GM23338 (cell line): ENCODE measurements around the gene PAQR5. TPM values are rescaled to one million over a fixed set of nuclear protein-coding genes. Genes with fewer than 3 reads are reported as not detected.

Source experiments
- ATAC-seq: fragments of 200-7000 bp; cut with Tn5 transposase; 3 replicates; pipeline ENCODE4 v1.9.1; 2020
- DNase-seq: peaks from one replicate; pipeline ENCODE4 v3.0.0-alpha.2; 2015; ENCODE audit warnings: low spot score
- H2AFZ ChIP-seq: fragments of 200-600 bp; sonication (generic); 2 replicates; pipeline ENCODE4 v1.8.0; 2016; ENCODE audit warnings: antibody characterized with exemption, mild to moderate bottlenecking, moderate library complexity
- H3F3A ChIP-seq: fragments of 200-600 bp; sonication (generic); replicated peaks from 2 replicates; pipeline ENCODE4 v1.8.0; 2017; ENCODE audit warnings: antibody characterized with exemption, mixed run types, low read depth
- H3K27ac ChIP-seq: fragments of 200-600 bp; sonication (generic); 2 replicates; pipeline ENCODE4 v1.6.1; 2016; ENCODE audit warnings: low read depth
- H3K27me3 ChIP-seq: fragments of 200-600 bp; sonication (generic); 2 replicates; pipeline ENCODE4 v1.8.0; 2016; ENCODE audit warnings: mild to moderate bottlenecking, mixed run types, moderate library complexity; ENCODE audit not compliant: insufficient read depth
- H3K36me3 ChIP-seq: fragments of 200-600 bp; sonication (generic); 2 replicates; pipeline ENCODE4 v1.8.0; 2016; ENCODE audit warnings: mild to moderate bottlenecking; ENCODE audit not compliant: insufficient read depth
- H3K4me1 ChIP-seq: fragments of 200-600 bp; sonication (generic); 2 replicates; pipeline ENCODE4 v1.8.0; 2016; ENCODE audit warnings: mild to moderate bottlenecking, moderate library complexity; ENCODE audit not compliant: insufficient read depth
- H3K4me2 ChIP-seq: fragments of 200-600 bp; sonication (generic); 2 replicates; pipeline ENCODE4 v1.7.1; 2017; ENCODE audit warnings: mixed run types
- H3K4me3 ChIP-seq: fragments of 200-600 bp; sonication (generic); 2 replicates; pipeline ENCODE4 v1.6.1; 2016; ENCODE audit warnings: mixed run types
- H3K79me2 ChIP-seq: fragments of 200-600 bp; sonication (generic); replicated peaks from 2 replicates; pipeline ENCODE4 v1.8.0; 2017; ENCODE audit warnings: mild to moderate bottlenecking; ENCODE audit not compliant: insufficient read depth
- H3K9me2 ChIP-seq: fragments of 200-600 bp; sonication (generic); 2 replicates; pipeline ENCODE4 v1.8.0; 2017; ENCODE audit not compliant: insufficient read depth
- H4K20me1 ChIP-seq: fragments of 200-600 bp; sonication (generic); replicated peaks from 2 replicates; pipeline ENCODE4 v1.8.0; 2017; ENCODE audit warnings: mild to moderate bottlenecking; ENCODE audit not compliant: insufficient read depth
- H3K27ac Mint-ChIP-seq: 2 replicates; pipeline ENCODE4 v1.8.0; 2020; ENCODE audit warnings: inconsistent platforms, mild to moderate bottlenecking, moderate library complexity, mixed read lengths
- H3K27me3 Mint-ChIP-seq: 3 replicates; pipeline ENCODE4 v1.8.0; 2022; ENCODE audit warnings: low read depth, mild to moderate bottlenecking, moderate library complexity, mixed read lengths, inconsistent platforms; ENCODE audit not compliant: insufficient read depth, poor library complexity
- H3K36me3 Mint-ChIP-seq: 3 replicates; pipeline ENCODE4 v1.8.0; 2021; ENCODE audit warnings: low read depth, mild to moderate bottlenecking, inconsistent platforms, moderate library complexity, mixed read lengths
- H3K4me1 Mint-ChIP-seq: 3 replicates; pipeline ENCODE4 v1.8.0; 2020; ENCODE audit warnings: mild to moderate bottlenecking, inconsistent platforms, mixed read lengths
- H3K4me3 Mint-ChIP-seq: 3 replicates; pipeline ENCODE4 v1.8.0; 2021; ENCODE audit warnings: moderate library complexity, mild to moderate bottlenecking, inconsistent platforms, mixed read lengths
- H3K9me3 Mint-ChIP-seq: 3 replicates; pipeline ENCODE4 v1.8.0; 2020; ENCODE audit warnings: moderate library complexity, mild to moderate bottlenecking, inconsistent platforms, mixed read lengths
- CREB1 ChIP-seq: fragments of 250-450 bp; sonication (Bioruptor Pico); IDR thresholded peaks from 2 replicates; pipeline ENCODE4 v1.5.0; 2020; ENCODE audit warnings: low read depth, mild to moderate bottlenecking, moderate library complexity
- EZH2 ChIP-seq: fragments of 200-600 bp; sonication (generic); IDR thresholded peaks from one replicate; pipeline ENCODE4 v1.8.0; 2017; ENCODE audit warnings: antibody characterized with exemption, mild to moderate bottlenecking, low read depth; ENCODE audit not compliant: unreplicated experiment
- EZH2phosphoT487 ChIP-seq: fragments of 200-600 bp; sonication (generic); IDR thresholded peaks from one replicate; pipeline ENCODE4 v1.8.1; 2018; ENCODE audit warnings: antibody characterized with exemption; ENCODE audit not compliant: unreplicated experiment
- JUNB ChIP-seq: IDR thresholded peaks from one replicate; pipeline ENCODE4 v1.6.1; 2016; ENCODE audit warnings: antibody characterized with exemption; ENCODE audit not compliant: unreplicated experiment
- NANOG ChIP-seq: IDR thresholded peaks from 2 replicates; pipeline ENCODE4 v1.6.1; 2016; ENCODE audit warnings: antibody characterized with exemption, borderline replicate concordance
- POLR2AphosphoS5 ChIP-seq: IDR thresholded peaks from 2 replicates; pipeline ENCODE4 v1.6.1; 2016; ENCODE audit warnings: antibody characterized with exemption, low read depth
- STAT1 ChIP-seq: IDR thresholded peaks from one replicate; pipeline ENCODE4 v1.6.1; 2016; ENCODE audit warnings: antibody characterized with exemption; ENCODE audit not compliant: unreplicated experiment
- ZNF114 ChIP-seq: fragments of 250-450 bp; sonication (Bioruptor Pico); IDR thresholded peaks from 2 replicates; pipeline ENCODE4 v1.5.0; 2020; ENCODE audit warnings: mild to moderate bottlenecking, moderate library complexity
- ZNF331 ChIP-seq: fragments of 250-450 bp; sonication (Bioruptor Pico); IDR thresholded peaks from 2 replicates; pipeline ENCODE4 v1.5.0; 2020; ENCODE audit warnings: low read depth, mild to moderate bottlenecking, moderate library complexity
- polyA plus RNA-seq: library from polyadenylated mRNA; unstranded; fragments of >200 nt; fragmentation: Nextera tagmentation; extraction: Ambion mirVana; gene quantifications from 2 replicates; pipeline ENCODE4 v1.2.1, GENCODE V29; 2016
- total RNA-seq: library from RNA; depleted of rRNA; stranded (reverse); fragments of >200 nt; shearing (Covaris generic); gene quantifications from 2 replicates; pipeline ENCODE4 v1.2.3, GENCODE V29; 2014
- TF ChIP-seq, protein P1 (sequence below): IDR thresholded peaks from 2 replicates; pipeline ENCODE4 v1.6.1; 2016; ENCODE audit warnings: antibody characterized with exemption
- TF ChIP-seq, protein P2 (sequence below), 2 experiments: fragments of 200-600 bp in 1 of 2; sonication (generic) in 1 of 2; conservative IDR thresholded peaks; 2 replicates each; pipeline versions ENCODE4 v1.5.1 to v1.6.1; 2016 to 2017; ENCODE audit warnings: antibody characterized with exemption in 2 of 2, low read depth in 2 of 2, mild to moderate bottlenecking in 2 of 2, moderate library complexity in 1 of 2
- TF ChIP-seq, protein P3 (sequence below): IDR thresholded peaks from one replicate; pipeline ENCODE4 v1.6.1; 2018; ENCODE audit warnings: antibody characterized with exemption; ENCODE audit not compliant: unreplicated experiment
- TF ChIP-seq, protein P4 (sequence below): fragments of 250-450 bp; sonication (Bioruptor Pico); IDR thresholded peaks from 2 replicates; pipeline ENCODE4 v1.5.0; 2020; ENCODE audit warnings: mild to moderate bottlenecking, moderate library complexity

Gene PAQR5
- total and polyA plus RNA-seq, 2 experiments from 2014 or later: 8.7 to 14.5 TPM

DNA sequence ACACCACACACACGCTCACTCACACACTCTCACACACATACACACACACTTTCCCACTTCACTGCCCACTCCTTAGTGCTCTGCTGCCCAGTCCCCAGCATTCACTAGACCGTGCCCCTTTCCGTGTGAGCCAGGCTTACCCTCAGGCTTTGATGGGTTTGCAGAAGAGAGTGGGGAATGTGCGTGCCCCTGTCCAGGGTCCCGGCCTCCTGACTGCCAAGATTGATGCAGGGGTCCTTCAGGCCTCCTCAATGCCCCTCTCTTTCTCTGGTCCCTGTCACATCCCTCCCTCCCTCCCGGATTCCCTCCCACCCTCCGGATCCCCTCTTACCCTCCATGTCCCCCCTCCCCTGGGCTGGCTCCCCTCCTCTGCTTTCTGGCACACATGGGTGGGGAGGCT lies 87.6 kb downstream of the PAQR5 start:
- no peaks in the 10 kb centered on the region for H3K27me3 ChIP-seq
- H3K9me2 ChIP-seq: no peaks in the 10 kb centered on the region
- no peak overlapping the region for H3K4me3 ChIP-seq
- DNase-seq (no peak), ATAC-seq (no peak)
- TF ChIP-seq NANOG (no peak), CREB1 (no peak), EZH2phosphoT487 (no peak), ZNF331 (CRISPR knock-in tag) (no peak), JUNB (no peak), STAT1 (no peak), POLR2AphosphoS5 (no peak), ZNF114 (CRISPR knock-in tag) (no peak), EZH2 (no peak)
- TF ChIP-seq, protein P1, sequence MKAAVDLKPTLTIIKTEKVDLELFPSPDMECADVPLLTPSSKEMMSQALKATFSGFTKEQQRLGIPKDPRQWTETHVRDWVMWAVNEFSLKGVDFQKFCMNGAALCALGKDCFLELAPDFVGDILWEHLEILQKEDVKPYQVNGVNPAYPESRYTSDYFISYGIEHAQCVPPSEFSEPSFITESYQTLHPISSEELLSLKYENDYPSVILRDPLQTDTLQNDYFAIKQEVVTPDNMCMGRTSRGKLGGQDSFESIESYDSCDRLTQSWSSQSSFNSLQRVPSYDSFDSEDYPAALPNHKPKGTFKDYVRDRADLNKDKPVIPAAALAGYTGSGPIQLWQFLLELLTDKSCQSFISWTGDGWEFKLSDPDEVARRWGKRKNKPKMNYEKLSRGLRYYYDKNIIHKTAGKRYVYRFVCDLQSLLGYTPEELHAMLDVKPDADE: no peak
- TF ChIP-seq, protein P2, sequence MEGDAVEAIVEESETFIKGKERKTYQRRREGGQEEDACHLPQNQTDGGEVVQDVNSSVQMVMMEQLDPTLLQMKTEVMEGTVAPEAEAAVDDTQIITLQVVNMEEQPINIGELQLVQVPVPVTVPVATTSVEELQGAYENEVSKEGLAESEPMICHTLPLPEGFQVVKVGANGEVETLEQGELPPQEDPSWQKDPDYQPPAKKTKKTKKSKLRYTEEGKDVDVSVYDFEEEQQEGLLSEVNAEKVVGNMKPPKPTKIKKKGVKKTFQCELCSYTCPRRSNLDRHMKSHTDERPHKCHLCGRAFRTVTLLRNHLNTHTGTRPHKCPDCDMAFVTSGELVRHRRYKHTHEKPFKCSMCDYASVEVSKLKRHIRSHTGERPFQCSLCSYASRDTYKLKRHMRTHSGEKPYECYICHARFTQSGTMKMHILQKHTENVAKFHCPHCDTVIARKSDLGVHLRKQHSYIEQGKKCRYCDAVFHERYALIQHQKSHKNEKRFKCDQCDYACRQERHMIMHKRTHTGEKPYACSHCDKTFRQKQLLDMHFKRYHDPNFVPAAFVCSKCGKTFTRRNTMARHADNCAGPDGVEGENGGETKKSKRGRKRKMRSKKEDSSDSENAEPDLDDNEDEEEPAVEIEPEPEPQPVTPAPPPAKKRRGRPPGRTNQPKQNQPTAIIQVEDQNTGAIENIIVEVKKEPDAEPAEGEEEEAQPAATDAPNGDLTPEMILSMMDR (conservative IDR thresholded peaks at IDR 0.05; ENCODE audit: low read depth in 2 of 2): no peak
- TF ChIP-seq, protein P3, sequence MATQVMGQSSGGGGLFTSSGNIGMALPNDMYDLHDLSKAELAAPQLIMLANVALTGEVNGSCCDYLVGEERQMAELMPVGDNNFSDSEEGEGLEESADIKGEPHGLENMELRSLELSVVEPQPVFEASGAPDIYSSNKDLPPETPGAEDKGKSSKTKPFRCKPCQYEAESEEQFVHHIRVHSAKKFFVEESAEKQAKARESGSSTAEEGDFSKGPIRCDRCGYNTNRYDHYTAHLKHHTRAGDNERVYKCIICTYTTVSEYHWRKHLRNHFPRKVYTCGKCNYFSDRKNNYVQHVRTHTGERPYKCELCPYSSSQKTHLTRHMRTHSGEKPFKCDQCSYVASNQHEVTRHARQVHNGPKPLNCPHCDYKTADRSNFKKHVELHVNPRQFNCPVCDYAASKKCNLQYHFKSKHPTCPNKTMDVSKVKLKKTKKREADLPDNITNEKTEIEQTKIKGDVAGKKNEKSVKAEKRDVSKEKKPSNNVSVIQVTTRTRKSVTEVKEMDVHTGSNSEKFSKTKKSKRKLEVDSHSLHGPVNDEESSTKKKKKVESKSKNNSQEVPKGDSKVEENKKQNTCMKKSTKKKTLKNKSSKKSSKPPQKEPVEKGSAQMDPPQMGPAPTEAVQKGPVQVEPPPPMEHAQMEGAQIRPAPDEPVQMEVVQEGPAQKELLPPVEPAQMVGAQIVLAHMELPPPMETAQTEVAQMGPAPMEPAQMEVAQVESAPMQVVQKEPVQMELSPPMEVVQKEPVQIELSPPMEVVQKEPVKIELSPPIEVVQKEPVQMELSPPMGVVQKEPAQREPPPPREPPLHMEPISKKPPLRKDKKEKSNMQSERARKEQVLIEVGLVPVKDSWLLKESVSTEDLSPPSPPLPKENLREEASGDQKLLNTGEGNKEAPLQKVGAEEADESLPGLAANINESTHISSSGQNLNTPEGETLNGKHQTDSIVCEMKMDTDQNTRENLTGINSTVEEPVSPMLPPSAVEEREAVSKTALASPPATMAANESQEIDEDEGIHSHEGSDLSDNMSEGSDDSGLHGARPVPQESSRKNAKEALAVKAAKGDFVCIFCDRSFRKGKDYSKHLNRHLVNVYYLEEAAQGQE: no peak
- TF ChIP-seq, protein P4, sequence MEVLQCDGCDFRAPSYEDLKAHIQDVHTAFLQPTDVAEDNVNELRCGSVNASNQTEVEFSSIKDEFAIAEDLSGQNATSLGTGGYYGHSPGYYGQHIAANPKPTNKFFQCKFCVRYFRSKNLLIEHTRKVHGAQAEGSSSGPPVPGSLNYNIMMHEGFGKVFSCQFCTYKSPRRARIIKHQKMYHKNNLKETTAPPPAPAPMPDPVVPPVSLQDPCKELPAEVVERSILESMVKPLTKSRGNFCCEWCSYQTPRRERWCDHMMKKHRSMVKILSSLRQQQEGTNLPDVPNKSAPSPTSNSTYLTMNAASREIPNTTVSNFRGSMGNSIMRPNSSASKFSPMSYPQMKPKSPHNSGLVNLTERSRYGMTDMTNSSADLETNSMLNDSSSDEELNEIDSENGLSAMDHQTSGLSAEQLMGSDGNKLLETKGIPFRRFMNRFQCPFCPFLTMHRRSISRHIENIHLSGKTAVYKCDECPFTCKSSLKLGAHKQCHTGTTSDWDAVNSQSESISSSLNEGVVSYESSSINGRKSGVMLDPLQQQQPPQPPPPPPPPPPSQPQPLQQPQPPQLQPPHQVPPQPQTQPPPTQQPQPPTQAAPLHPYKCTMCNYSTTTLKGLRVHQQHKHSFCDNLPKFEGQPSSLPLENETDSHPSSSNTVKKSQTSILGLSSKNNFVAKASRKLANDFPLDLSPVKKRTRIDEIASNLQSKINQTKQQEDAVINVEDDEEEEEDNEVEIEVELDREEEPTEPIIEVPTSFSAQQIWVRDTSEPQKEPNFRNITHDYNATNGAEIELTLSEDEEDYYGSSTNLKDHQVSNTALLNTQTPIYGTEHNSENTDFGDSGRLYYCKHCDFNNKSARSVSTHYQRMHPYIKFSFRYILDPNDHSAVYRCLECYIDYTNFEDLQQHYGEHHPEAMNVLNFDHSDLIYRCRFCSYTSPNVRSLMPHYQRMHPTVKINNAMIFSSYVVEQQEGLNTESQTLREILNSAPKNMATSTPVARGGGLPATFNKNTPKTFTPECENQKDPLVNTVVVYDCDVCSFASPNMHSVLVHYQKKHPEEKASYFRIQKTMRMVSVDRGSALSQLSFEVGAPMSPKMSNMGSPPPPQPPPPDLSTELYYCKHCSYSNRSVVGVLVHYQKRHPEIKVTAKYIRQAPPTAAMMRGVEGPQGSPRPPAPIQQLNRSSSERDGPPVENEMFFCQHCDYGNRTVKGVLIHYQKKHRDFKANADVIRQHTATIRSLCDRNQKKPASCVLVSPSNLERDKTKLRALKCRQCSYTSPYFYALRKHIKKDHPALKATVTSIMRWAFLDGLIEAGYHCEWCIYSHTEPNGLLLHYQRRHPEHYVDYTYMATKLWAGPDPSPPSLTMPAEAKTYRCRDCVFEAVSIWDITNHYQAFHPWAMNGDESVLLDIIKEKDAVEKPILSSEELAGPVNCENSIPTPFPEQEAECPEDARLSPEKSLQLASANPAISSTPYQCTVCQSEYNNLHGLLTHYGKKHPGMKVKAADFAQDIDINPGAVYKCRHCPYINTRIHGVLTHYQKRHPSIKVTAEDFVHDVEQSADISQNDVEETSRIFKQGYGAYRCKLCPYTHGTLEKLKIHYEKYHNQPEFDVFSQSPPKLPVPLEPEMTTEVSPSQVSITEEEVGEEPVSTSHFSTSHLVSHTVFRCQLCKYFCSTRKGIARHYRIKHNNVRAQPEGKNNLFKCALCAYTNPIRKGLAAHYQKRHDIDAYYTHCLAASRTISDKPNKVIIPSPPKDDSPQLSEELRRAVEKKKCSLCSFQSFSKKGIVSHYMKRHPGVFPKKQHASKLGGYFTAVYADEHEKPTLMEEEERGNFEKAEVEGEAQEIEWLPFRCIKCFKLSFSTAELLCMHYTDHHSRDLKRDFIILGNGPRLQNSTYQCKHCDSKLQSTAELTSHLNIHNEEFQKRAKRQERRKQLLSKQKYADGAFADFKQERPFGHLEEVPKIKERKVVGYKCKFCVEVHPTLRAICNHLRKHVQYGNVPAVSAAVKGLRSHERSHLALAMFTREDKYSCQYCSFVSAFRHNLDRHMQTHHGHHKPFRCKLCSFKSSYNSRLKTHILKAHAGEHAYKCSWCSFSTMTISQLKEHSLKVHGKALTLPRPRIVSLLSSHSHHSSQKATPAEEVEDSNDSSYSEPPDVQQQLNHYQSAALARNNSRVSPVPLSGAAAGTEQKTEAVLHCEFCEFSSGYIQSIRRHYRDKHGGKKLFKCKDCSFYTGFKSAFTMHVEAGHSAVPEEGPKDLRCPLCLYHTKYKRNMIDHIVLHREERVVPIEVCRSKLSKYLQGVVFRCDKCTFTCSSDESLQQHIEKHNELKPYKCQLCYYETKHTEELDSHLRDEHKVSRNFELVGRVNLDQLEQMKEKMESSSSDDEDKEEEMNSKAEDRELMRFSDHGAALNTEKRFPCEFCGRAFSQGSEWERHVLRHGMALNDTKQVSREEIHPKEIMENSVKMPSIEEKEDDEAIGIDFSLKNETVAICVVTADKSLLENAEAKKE (CRISPR knock-in tag): no peak
- no peak overlapping the region for H3K4me2 ChIP-seq
- Mint-ChIP-seq H3K27me3 (no peaks in the 10 kb centered on the region), H3K36me3 (no peaks in the 10 kb centered on the region; the same call in 2 of the 3 replicates), H3K4me3 (no peak overlapping the region), H3K9me3 (no peaks in the 10 kb centered on the region), H3K4me1 (peaks cover 7% of the 10 kb centered on the region; the same call in 1 of the 3 replicates), H3K27ac (no peak overlapping the region)
- no peaks in the 10 kb centered on the region for H3K36me3 ChIP-seq
- no peaks in the 10 kb centered on the region for H3K79me2 ChIP-seq
- no peak overlapping the region for H2AFZ ChIP-seq
- no peaks in the 10 kb centered on the region for H3F3A ChIP-seq
- no peaks in the 10 kb centered on the region for H3K4me1 ChIP-seq
- H4K20me1 ChIP-seq: no peaks in the 10 kb centered on the region; the same call in 1 of the 2 replicates
- H3K27ac ChIP-seq: no peak overlapping the region
